Measurements from ENCODE around the gene RHBDL3.
A peak's percentile ranks its signal among the peaks of the same experiment; 100 is the strongest.
"Not testable (repeated sequence)": the region's sequence is repeated elsewhere in the genome, so short reads cannot be mapped to it uniquely, and the experiment has no call there.

The RHBDL3 gene

DNA sequence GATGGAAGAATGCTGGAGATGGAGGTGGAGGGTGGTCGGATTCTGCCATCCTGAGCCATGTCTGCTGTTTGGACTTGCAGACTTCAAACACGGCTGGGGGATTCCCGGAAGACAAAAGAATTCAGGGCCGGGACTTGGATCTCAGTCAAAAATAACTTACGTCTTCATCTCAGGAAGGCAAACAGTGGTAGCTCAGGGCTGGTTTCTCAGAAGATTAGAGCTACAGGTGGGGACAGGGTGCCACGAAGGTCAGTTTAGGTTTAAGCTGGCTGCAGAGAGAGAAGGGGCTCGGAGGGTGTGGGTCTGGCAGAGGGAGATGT lies 4.3 kb upstream of the RHBDL3 start:
- H3K27ac Mint-ChIP-seq: no peak overlapping the region
- no peaks in the 10 kb centered on the region for H3K9me3 Mint-ChIP-seq (ENCODE audit: low read depth)
- H3K4me1 Mint-ChIP-seq (ENCODE audit: low read depth): peaks cover 5% of the 10 kb centered on the region
- peaks cover 18% of the 10 kb centered on the region for H3K27me3 Mint-ChIP-seq
- H3K4me3 Mint-ChIP-seq: no peak overlapping the region
- no peaks in the 10 kb centered on the region for H3K36me3 Mint-ChIP-seq

DNA sequence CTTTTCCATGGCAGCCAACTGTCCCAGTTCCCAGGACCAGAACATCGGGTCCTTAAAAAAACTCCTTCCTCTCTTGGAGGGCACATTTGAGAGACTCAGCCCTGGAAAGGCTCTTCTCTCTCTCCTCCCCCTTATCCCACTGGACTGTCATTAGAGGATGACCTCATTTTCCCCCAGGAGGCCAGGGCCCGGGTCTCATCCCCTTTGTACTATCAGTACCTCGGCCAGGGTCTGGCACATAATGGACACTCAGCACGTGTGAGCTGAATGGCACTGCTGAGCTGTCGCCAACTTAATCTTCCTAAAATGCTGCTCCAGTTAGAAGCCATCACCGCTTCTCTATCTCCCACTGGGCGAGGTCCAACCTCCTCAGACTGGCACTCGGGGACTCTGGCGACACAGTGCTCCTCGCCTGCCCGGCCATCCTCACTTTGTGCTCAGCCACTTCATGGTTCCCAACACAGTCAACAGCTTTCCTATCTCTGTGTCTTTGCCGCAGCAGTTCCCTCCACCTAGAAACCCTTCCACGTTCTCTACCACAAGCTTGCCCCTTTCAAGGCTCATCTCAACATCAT lies 3.6 kb upstream of the RHBDL3 start:
- Mint-ChIP-seq H3K36me3 (no peaks in the 10 kb centered on the region), H3K4me1 (ENCODE audit: low read depth) (peaks cover 8% of the 10 kb centered on the region), H3K27me3 (peaks cover 18% of the 10 kb centered on the region), H3K27ac (no peak overlapping the region), H3K4me3 (no peak overlapping the region), H3K9me3 (ENCODE audit: low read depth) (no peaks in the 10 kb centered on the region)

DNA sequence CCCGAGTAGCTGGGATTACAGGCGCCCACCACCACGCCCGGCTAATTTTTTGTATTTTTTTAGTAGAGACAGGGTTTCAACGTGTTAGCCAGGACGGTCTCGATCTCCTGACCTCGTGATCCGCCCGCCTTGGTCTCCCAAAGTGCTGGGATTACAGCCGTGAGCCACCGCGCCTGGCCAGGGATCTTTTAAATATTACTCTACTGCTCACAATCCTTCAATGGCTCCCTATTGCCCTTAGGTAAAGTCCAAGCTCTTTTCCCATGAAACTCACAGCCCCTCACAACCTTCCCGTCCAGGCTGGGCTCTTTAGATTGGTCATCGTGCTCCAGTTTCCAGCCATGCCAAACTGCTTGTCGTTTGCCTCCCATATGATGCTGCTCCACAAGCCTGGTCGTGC lies 2.1 kb upstream of the RHBDL3 start:
- H3K27me3 Mint-ChIP-seq: peaks cover 28% of the 10 kb centered on the region
- peaks cover 17% of the 10 kb centered on the region for H3K4me1 Mint-ChIP-seq (ENCODE audit: low read depth)
- H3K4me3 Mint-ChIP-seq; H3K27ac Mint-ChIP-seq; H3K36me3 Mint-ChIP-seq; H3K9me3 Mint-ChIP-seq (ENCODE audit: low read depth): not testable (repeated sequence)

DNA sequence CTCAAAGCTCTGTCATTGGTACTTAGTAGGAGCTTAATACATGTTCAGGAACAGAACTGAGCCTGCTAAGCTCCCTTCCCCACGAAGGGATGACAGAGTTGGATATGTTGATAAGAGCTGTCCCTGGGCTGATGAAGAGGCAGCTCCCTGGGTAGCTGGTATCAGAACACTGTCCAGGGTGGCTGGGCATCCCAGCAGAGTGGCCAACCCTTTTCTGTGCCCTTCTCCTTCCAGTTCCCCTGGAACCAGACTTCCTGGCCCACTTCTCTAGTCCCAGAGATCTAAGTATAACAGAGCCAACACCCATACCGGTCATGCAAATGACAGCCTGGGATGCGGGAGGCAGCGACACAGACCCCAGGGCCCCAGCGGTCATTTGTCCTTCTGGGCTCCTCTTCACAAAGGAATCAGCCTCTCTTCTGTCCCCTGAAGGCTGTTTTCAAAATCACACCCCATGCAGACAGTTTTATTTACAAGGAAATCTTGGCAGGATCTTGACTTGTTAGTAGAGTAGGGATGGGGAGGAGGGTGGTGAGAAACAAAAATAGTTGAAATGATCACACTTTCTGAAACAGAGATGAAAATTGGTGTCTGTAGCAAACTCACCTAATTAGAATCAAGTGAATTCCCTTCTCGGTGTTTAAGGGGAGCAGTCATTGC lies 1.4 kb upstream of the RHBDL3 start:
- Mint-ChIP-seq H3K4me3 (peak overlapping the region; percentile 80), H3K4me1 (ENCODE audit: low read depth) (peaks cover 17% of the 10 kb centered on the region), H3K27ac (no peak overlapping the region), H3K36me3 (no peaks in the 10 kb centered on the region), H3K27me3 (peaks cover 31% of the 10 kb centered on the region), H3K9me3 (ENCODE audit: low read depth) (no peaks in the 10 kb centered on the region)

DNA sequence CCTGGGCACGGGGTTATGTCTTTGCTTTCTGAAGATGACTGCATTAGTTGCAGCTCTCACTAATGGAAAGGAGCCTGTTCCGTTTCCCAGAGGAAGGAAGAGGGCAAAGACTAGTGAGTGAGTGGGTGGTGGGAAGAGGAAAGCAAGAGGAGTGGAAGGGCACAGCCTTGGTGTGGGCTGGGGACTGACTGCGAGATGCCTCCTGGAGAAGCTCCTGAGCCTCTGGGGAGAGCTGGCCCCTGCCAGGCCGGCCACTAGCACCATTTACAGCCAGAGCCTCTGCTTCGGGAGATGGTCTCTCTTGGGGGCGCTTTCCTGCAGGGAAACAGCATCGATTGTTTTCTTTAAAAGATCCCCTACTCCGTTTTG lies 825 bp upstream of the RHBDL3 start:
- Mint-ChIP-seq H3K27ac (no peak overlapping the region), H3K9me3 (ENCODE audit: low read depth) (no peaks in the 10 kb centered on the region), H3K27me3 (peaks cover 33% of the 10 kb centered on the region), H3K36me3 (no peaks in the 10 kb centered on the region), H3K4me3 (peak overlapping the region; percentile 80), H3K4me1 (ENCODE audit: low read depth) (peaks cover 17% of the 10 kb centered on the region)

DNA sequence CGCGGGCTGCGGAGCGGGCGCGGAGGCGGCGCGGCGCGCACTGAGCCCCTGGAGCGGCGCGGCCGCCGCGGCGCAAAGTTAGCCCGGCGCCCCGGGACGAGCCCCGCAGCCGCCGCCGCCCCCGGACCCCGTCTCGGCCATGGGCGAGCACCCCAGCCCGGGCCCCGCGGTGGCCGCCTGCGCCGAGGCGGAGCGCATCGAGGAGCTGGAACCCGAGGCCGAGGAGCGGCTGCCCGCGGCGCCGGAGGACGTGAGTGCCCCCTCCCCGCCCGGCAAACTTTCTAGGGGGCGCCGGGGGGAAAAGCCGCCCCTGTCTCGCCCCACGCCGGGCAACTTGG lies 388 bp downstream of the RHBDL3 start:
- Mint-ChIP-seq H3K9me3 (ENCODE audit: low read depth) (no peaks in the 10 kb centered on the region), H3K4me3 (no peak overlapping the region), H3K27me3 (peaks cover 32% of the 10 kb centered on the region), H3K27ac (no peak overlapping the region), H3K4me1 (ENCODE audit: low read depth) (peaks cover 17% of the 10 kb centered on the region), H3K36me3 (no peaks in the 10 kb centered on the region)

DNA sequence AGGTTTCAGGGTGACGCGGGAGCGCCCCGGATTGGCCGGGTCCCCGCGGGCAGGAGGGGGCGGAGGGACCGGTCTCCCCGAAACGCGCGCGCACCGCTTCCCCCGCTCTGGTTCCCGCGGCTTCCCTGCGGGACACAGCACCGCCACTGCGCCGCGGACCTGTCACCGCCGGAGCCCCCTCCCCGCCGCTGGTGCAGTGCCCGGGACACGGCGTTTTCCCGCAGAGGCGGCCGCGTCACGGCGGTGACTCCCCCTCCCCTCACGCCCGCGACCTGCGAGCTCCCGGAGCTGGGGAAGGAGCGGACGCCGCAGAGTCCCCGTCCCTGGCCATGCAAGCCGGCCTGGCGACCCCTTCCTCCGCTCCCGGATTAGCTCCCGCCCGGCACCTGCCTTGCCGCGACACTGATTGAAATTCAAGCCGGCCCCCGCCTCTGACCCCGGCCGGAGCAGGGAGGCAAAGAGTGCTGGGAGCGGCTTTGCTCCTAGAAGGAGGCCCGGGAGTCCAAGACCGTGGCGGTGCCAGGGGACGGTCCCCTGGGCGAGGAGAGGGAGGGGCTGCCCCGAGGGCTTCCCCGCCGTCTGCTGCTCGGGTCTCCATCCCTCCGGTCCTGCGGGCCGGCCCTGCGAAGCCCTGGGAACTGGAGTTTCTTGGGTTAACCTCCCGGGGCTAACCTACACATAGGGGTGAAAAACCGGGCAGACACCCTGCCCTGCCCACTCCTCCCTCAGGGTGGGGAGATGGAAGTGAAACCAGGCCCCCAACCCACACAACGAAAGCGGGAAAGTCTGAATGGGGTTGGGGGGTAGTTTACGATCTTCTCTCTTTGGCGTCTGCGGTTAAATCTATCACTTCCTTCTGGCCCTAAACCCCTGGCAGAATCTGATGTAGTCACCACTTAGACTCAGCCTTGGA lies 1.0 kb downstream of the RHBDL3 start:
- H3K4me1 Mint-ChIP-seq (ENCODE audit: low read depth): peaks cover 17% of the 10 kb centered on the region
- H3K4me3 Mint-ChIP-seq: peak overlapping the region; percentile 86
- H3K9me3 Mint-ChIP-seq (ENCODE audit: low read depth): no peaks in the 10 kb centered on the region
- H3K27ac Mint-ChIP-seq: peak overlapping the region; percentile 58
- H3K27me3 Mint-ChIP-seq: peaks cover 34% of the 10 kb centered on the region
- H3K36me3 Mint-ChIP-seq: no peaks in the 10 kb centered on the region

DNA sequence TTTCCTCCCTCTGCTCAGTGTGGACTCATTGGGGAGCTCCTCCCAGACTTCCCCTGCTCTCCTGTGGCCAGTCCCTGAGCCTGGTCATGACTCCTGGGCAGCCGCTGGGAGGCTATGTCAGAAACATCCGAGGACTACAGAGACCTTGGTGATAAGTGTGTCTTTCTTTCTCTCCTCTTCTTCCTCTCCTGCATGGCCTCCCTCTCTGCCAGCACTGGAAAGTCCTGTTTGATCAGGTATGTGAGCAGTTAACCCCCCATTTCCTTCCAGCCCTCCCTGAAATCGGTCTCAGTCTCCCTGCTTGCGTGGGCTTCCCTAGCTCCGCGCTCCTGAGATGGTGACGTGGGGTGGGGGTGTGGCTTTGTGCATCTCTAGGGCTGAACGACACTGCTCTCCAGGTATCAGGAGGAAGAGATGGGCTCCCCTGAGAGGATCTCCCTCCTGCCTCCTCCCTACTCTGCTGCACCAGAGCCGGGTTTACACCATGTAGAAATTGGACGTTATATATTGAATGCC lies 2.1 kb downstream of the RHBDL3 start:
- no peaks in the 10 kb centered on the region for H3K9me3 Mint-ChIP-seq (ENCODE audit: low read depth)
- H3K36me3 Mint-ChIP-seq: no peaks in the 10 kb centered on the region
- no peak overlapping the region for H3K27ac Mint-ChIP-seq
- peaks cover 17% of the 10 kb centered on the region for H3K4me1 Mint-ChIP-seq (ENCODE audit: low read depth)
- H3K4me3 Mint-ChIP-seq: peak overlapping the region; percentile 79
- H3K27me3 Mint-ChIP-seq: peaks cover 39% of the 10 kb centered on the region

DNA sequence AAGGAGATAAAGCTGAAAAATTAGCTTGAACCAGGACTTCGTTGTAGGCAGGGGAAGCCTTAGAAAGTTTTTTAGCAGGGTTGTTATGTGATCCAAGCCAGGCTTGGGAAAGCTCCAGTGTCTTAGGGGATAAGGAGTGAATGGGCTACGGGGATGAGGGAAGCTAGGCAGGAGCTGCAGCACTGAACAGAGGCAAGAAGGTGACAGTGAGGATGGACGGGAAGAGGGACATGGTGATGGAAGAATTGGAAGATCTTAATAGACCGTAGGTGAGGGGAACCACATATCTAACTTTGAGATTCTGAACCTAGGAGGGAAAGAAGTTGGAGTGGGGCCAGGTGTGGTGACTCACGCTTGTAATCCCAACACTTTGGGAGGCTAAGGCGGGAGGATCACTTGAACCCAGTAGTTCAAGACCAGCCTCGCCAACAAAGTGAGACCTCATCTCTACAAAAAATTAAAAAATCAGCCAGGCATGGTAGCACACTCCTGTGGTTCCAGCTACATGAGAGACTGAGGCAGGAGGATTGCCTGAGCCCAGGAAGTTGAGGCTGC lies 3.2 kb downstream of the RHBDL3 start:
- Mint-ChIP-seq H3K4me1 (ENCODE audit: low read depth) (peaks cover 17% of the 10 kb centered on the region), H3K36me3 (no peaks in the 10 kb centered on the region), H3K4me3 (no peak overlapping the region), H3K27ac (no peak overlapping the region), H3K27me3 (peaks cover 36% of the 10 kb centered on the region), H3K9me3 (ENCODE audit: low read depth) (no peaks in the 10 kb centered on the region)

DNA sequence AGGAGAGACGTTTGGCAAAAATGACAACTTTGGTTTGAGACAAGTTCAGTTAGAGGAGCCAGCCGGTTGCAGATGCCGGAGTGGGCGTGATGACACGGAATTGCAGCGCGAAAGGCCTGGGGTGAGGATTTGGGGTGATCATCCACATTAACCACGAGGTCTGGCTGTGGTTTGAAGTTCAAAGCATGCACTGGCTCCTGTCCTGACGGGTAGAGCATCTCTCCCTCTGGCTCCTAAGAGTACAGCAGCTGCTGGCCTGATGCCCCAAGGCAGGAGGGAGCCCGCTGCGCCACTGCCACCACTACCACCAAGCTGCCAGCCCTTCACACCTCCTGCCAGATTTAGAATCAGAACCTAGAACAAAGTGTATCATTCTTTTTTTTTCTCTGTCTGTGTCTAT lies 3.7 kb downstream of the RHBDL3 start:
- Mint-ChIP-seq H3K27me3 (peaks cover 33% of the 10 kb centered on the region), H3K4me3 (no peak overlapping the region), H3K9me3 (ENCODE audit: low read depth) (no peaks in the 10 kb centered on the region), H3K27ac (no peak overlapping the region), H3K4me1 (ENCODE audit: low read depth) (peaks cover 17% of the 10 kb centered on the region), H3K36me3 (no peaks in the 10 kb centered on the region)

DNA sequence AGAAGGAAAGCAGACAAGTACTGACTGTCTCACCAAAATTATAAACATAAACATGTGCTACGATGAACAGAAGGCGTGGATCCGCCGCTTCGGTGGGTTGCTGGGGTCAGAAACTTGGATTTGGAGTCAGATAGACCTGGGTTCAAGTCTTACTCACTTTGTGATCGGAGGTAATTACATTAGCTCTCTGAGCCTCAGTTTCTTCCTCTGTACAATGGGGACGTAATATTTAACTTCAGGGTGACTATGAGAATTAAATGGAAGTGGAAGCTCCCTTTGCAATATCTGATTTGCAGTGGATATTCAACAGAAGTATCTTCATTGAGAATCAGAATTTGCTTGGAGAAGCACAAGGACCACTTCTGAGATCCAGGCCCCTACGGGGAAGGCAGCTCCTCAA lies 6.2 kb downstream of the RHBDL3 start:
- no peak overlapping the region for H3K4me3 Mint-ChIP-seq
- H3K4me1 Mint-ChIP-seq (ENCODE audit: low read depth): peaks cover 11% of the 10 kb centered on the region
- H3K27me3 Mint-ChIP-seq: peaks cover 29% of the 10 kb centered on the region
- no peaks in the 10 kb centered on the region for H3K9me3 Mint-ChIP-seq (ENCODE audit: low read depth)
- H3K36me3 Mint-ChIP-seq: no peaks in the 10 kb centered on the region
- H3K27ac Mint-ChIP-seq: no peak overlapping the region

DNA sequence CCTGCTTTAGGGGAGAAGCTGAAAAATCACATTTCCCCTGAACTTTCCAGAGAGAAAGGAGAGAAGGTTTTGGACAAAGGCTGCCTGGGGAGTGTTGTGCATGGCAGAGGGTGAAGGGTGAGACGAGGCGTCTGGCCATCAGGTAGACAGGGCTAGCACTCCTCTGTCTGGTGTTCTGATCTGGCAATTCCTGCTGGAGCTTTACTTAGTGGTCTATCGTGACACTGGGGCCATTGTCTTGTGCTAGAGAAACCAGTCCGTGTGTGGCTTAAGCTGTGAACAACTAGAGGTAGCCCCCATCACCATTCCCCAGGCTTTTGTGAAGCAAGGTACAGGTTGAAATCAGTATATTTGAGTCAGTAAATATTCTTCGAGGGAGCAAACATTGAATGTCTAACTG lies 8.5 kb downstream of the RHBDL3 start:
- Mint-ChIP-seq H3K4me3 (no peak overlapping the region), H3K27me3 (peaks cover 16% of the 10 kb centered on the region), H3K4me1 (ENCODE audit: low read depth) (no peaks in the 10 kb centered on the region), H3K27ac (no peak overlapping the region), H3K9me3 (ENCODE audit: low read depth) (no peaks in the 10 kb centered on the region), H3K36me3 (no peaks in the 10 kb centered on the region)

DNA sequence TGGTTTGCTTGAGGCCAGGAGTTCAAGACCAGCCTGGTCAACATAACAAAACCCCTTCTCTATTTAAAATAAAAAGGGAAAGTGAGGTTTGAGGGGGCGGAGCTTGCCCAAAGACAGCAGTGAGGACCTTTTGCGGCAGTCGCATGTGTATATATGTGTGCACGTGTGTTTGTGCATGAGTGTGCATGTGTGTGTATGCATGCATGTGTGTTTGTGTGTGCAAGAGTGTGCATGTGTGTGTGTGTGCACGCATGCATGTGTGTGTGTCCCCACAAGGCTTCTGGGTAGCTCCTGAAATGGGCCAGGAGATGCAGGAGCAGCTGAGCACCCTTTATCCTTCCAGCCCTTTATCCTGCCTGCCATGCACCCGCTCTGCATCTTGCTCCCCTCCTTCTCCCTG lies 9.0 kb downstream of the RHBDL3 start:
- H3K36me3 Mint-ChIP-seq: no peaks in the 10 kb centered on the region
- no peaks in the 10 kb centered on the region for H3K9me3 Mint-ChIP-seq (ENCODE audit: low read depth)
- no peaks in the 10 kb centered on the region for H3K4me1 Mint-ChIP-seq (ENCODE audit: low read depth)
- H3K27ac Mint-ChIP-seq: no peak overlapping the region
- H3K27me3 Mint-ChIP-seq: peaks cover 14% of the 10 kb centered on the region
- H3K4me3 Mint-ChIP-seq: no peak overlapping the region

DNA sequence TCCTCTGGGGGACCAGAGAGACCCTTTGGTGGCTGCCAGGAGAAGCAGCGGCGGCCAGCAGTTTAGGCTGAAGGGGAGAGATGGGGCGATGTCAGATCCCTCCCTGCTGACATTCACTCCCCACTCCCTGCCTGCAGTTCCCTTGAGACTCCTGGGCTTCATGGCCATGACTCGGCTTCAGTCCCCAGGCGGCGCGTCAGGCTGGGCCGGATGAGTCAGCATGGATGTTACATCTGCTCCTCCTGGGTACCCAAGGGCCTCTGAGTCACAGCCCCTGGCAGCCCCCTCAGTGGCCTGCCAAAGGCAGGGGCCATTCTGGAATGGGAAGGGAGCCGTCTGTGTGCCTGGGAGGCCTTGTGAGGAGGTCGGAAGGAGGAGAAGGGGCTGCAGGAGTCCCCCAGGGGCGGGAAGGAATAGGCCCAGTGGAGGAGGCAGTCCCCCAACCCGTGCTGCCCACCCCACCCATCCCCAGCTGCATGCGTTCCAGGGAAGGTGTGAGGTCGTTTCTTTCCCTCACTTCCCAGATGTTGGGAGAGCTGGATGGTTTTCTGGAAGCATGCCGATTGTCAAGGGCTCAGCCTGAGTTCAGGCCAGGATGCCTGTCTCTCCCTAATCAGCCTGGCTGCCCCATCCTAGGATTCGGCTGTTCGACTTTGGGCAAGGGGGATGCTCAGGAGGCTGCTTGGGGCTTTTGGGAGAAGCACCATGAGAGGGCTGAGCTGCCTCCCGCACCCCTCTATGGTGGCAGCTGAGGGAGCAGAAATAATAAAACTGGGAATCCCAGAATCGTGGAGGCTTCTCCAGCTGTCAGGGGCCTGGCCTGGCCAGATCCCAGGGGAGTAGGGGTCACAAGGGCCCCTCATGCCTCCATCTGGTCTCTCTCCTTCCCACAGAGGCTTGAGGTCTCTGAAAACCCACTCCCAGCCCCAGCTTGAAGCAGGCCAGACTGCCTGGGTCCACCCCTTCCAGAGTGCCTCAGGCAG lies 9.7 kb downstream of the RHBDL3 start:
- Mint-ChIP-seq H3K36me3 (no peaks in the 10 kb centered on the region), H3K27me3 (peaks cover 13% of the 10 kb centered on the region), H3K4me3 (no peak overlapping the region)

More for the DNA sequence above, 9.7 kb downstream of the RHBDL3 start:
- H3K4me1 Mint-ChIP-seq (ENCODE audit: low read depth): no peaks in the 10 kb centered on the region
- H3K9me3 Mint-ChIP-seq (ENCODE audit: low read depth): no peaks in the 10 kb centered on the region
- no peak overlapping the region for H3K27ac Mint-ChIP-seq
